ENCODE measurements around the gene PEX26. TPM values are rescaled to one million over a fixed set of nuclear protein-coding genes. Genes with fewer than 3 reads are reported as not detected.
A peak's percentile ranks its signal among the peaks of the same experiment; 100 is the strongest.

The PEX26 gene
- total and polyA plus RNA-seq, 2 experiments from 2014 or later = 4.0 to 48.9 TPM

DNA sequence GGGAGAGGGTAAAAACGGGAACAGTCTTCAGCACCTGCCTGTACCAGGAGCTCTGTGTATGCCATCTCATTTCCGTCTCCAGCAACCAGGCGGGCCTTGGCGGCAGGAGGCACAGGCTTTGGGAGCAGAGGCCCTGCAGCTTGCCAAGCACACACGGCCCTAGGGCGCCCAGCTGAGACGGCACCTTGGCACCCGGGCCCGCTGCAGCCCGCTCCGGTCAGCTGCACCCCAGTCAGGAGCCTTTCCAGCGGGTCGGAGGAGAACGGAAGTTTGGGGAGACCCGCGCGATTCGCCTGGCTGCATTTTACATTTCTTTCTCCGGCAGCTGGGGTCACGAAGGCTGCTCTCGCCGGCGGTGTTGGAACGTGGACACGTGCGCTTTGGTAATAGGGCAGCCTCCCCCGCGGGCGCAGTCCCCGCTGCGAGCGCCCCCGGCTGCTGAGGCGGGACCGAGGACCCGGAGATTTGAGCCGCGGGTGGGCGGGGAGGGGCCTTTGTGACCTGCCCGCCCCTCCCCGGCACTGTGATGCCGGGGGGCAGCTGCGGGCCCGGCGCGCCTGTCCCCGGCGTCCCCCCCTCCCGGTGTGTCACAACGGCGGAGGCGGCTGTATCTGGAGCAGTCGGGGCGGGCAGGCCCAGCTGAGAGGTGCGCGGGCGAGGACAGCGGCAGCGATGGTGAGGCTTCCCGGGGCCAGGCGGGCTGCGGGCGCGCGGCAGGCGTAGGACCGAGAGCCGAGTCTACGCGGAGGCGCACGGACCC, 32.6 kb downstream of the PEX26 start, which contains the start of gene TUBA8:
Gene TUBA8, plus strand, starts transcription at position 616 of the 760 bp plus-strand sequence. Its CDS starts 57 bp downstream, at position 673.
- DNase-seq (ENCODE audit: low spot score) = peak; percentile 76
- no peaks in the 10 kb centered on the region for H3K36me3 ChIP-seq (ENCODE audit: insufficient read depth)
- no peaks in the 10 kb centered on the region for H4K20me1 ChIP-seq (replicated peaks; ENCODE audit: insufficient read depth)
- TF ChIP-seq JUNB (IDR thresholded peaks at IDR 0.05; ENCODE audit: unreplicated experiment) = no peak
- TF ChIP-seq EZH2 (IDR thresholded peaks at IDR 0.05; ENCODE audit: low read depth, unreplicated experiment) = no peak
- no peak for TF ChIP-seq CREB1 (CRISPR knock-in tag; IDR thresholded peaks at IDR 0.05; ENCODE audit: low read depth)
- no peak for TF ChIP-seq STAT1 (IDR thresholded peaks at IDR 0.05; ENCODE audit: unreplicated experiment)
- Mint-ChIP-seq H3K4me1 (peaks cover 11% of the 10 kb centered on the region), H3K4me3 (peak within 1 kb of the TSS; percentile 52), H3K27ac (no peak within 1 kb of the TSS), H3K27me3 (ENCODE audit: insufficient read depth, low read depth, poor library complexity) (peaks cover 38% of the 10 kb centered on the region), H3K9me3 (peaks cover 40% of the 10 kb centered on the region), H3K36me3 (ENCODE audit: low read depth) (peaks cover 18% of the 10 kb centered on the region)
- no peak within 1 kb of the TSS for H3K27ac ChIP-seq (ENCODE audit: low read depth)
- H3K4me1 ChIP-seq (ENCODE audit: insufficient read depth) = peaks cover 12% of the 10 kb centered on the region; the same call in 1 of the 2 replicates
- H3K4me3 ChIP-seq = peak within 1 kb of the TSS; percentile 66
- peaks cover 47% of the 10 kb centered on the region for H3K27me3 ChIP-seq (ENCODE audit: insufficient read depth)
- ATAC-seq = peak; percentile 86
- H2AFZ ChIP-seq = peak within 1 kb of the TSS; percentile 89
- no peaks in the 10 kb centered on the region for H3K9me2 ChIP-seq (ENCODE audit: insufficient read depth)
- H3F3A ChIP-seq (replicated peaks; ENCODE audit: low read depth) = no peaks in the 10 kb centered on the region
- H3K79me2 ChIP-seq (replicated peaks; ENCODE audit: insufficient read depth) = no peaks in the 10 kb centered on the region
- H3K4me2 ChIP-seq = peak within 1 kb of the TSS; percentile 93

DNA sequence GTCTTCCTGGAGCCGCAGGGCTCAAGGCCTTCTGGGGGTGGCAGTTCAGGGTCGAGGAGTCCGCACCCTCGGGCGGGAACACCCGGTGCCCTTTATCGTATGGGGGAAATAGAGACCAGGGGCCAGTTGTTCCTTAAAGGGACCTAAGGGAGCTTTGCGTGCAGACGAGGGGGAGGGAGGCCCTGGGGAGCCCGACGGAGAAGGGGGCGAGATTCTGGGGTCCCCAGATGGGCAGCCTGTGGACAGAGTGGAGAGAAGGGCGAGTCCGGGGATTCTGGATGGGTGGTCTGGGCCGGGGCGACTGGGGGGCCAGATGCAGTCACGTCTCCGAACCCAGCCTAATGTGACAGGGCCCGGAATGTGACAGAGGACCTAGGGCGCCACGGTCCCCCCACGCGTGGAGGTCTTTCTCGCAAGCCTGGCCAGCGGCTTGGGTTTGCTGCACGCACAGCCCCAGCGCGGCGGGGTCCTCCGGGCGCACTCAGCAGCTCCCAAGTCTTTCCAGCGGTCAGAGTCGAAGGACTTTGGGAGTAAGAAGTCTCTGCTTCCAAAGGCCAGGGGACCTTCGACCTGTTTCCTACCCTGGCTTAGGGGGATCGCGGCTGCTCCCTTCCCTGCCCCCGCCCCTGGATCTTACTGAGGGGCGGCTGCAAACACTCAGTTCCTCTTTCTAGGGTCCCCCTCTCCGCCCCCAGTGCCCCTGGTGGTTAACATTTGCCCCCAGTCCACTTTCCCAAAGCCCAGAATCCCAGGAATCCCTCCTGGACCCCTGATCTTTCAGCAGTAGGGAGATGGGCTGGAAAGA, 33.4 kb downstream of the PEX26 start:
- H3K4me1 Mint-ChIP-seq = peaks cover 11% of the 10 kb centered on the region
- ATAC-seq = peak; percentile 41
- peaks cover 11% of the 10 kb centered on the region for H3K36me3 Mint-ChIP-seq (ENCODE audit: low read depth)
- H3K4me1 ChIP-seq (ENCODE audit: insufficient read depth) = peaks cover 12% of the 10 kb centered on the region; the same call in 1 of the 2 replicates
- peak overlapping the region; percentile 89 for H2AFZ ChIP-seq
- H3K4me2 ChIP-seq = peak overlapping the region; percentile 93
- peak; percentile 58 for DNase-seq (ENCODE audit: low spot score)
- no peak overlapping the region for H3K27ac ChIP-seq (ENCODE audit: low read depth)
- no peaks in the 10 kb centered on the region for H3F3A ChIP-seq (replicated peaks; ENCODE audit: low read depth)
- H3K27ac Mint-ChIP-seq = no peak overlapping the region
- peaks cover 32% of the 10 kb centered on the region for H3K9me3 Mint-ChIP-seq
- peak overlapping the region; percentile 66 for H3K4me3 ChIP-seq
- no peaks in the 10 kb centered on the region for H4K20me1 ChIP-seq (replicated peaks; ENCODE audit: insufficient read depth)
- H3K9me2 ChIP-seq (ENCODE audit: insufficient read depth) = no peaks in the 10 kb centered on the region
- peaks cover 47% of the 10 kb centered on the region for H3K27me3 ChIP-seq (ENCODE audit: insufficient read depth)
- H3K4me3 Mint-ChIP-seq = peak overlapping the region; percentile 52
- no peaks in the 10 kb centered on the region for H3K79me2 ChIP-seq (replicated peaks; ENCODE audit: insufficient read depth)
- H3K36me3 ChIP-seq (ENCODE audit: insufficient read depth) = no peaks in the 10 kb centered on the region
- H3K27me3 Mint-ChIP-seq (ENCODE audit: insufficient read depth, low read depth, poor library complexity) = peaks cover 34% of the 10 kb centered on the region
- TF ChIP-seq EZH2 (IDR thresholded peaks at IDR 0.05; ENCODE audit: low read depth, unreplicated experiment) (no peak), ZNF462 (CRISPR knock-in tag; IDR thresholded peaks at IDR 0.05) (no peak), JUNB (IDR thresholded peaks at IDR 0.05; ENCODE audit: unreplicated experiment) (no peak), STAT1 (IDR thresholded peaks at IDR 0.05; ENCODE audit: unreplicated experiment) (no peak), POLR2AphosphoS5 (IDR thresholded peaks at IDR 0.05; ENCODE audit: low read depth) (no peak), ZNF331 (CRISPR knock-in tag; IDR thresholded peaks at IDR 0.05; ENCODE audit: low read depth) (no peak), NANOG (IDR thresholded peaks at IDR 0.05; ENCODE audit: borderline replicate concordance) (no peak)
- TF ChIP-seq, protein P1, sequence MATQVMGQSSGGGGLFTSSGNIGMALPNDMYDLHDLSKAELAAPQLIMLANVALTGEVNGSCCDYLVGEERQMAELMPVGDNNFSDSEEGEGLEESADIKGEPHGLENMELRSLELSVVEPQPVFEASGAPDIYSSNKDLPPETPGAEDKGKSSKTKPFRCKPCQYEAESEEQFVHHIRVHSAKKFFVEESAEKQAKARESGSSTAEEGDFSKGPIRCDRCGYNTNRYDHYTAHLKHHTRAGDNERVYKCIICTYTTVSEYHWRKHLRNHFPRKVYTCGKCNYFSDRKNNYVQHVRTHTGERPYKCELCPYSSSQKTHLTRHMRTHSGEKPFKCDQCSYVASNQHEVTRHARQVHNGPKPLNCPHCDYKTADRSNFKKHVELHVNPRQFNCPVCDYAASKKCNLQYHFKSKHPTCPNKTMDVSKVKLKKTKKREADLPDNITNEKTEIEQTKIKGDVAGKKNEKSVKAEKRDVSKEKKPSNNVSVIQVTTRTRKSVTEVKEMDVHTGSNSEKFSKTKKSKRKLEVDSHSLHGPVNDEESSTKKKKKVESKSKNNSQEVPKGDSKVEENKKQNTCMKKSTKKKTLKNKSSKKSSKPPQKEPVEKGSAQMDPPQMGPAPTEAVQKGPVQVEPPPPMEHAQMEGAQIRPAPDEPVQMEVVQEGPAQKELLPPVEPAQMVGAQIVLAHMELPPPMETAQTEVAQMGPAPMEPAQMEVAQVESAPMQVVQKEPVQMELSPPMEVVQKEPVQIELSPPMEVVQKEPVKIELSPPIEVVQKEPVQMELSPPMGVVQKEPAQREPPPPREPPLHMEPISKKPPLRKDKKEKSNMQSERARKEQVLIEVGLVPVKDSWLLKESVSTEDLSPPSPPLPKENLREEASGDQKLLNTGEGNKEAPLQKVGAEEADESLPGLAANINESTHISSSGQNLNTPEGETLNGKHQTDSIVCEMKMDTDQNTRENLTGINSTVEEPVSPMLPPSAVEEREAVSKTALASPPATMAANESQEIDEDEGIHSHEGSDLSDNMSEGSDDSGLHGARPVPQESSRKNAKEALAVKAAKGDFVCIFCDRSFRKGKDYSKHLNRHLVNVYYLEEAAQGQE (IDR thresholded peaks at IDR 0.05; ENCODE audit: unreplicated experiment) = no peak

Data from GM23338 (cell line).